ENCODE data around the gene RHEX. TPM values are rescaled to one million over a fixed set of nuclear protein-coding genes. Genes with fewer than 3 reads are reported as not detected.

Gene RHEX
- total and polyA plus RNA-seq, 5 experiments from 2014 or later = 0.52 TPM; not detected in 4

DNA sequence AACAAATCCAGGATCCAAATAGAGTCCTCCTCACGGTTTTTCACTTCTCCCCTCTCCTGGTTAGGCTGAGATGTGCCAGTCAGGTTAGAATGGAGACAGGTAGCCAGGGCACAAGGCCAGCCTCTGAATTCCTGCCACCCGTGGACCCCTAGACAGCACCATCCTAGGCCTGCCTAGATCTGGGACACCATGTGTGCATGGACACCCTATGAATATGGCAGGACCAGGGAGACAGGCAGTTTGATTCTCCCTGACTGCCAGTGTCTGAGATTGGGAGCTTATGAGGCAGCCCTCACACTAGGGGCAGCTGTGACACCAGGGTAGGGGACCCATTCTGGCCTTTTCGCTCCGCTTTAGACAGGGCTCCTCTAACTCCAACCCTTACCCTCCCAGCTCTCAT lies 56.7 kb downstream of the RHEX start:
- POLR2A ChIA-PET = no interaction called here
- DNase-seq = no peak

DNA sequence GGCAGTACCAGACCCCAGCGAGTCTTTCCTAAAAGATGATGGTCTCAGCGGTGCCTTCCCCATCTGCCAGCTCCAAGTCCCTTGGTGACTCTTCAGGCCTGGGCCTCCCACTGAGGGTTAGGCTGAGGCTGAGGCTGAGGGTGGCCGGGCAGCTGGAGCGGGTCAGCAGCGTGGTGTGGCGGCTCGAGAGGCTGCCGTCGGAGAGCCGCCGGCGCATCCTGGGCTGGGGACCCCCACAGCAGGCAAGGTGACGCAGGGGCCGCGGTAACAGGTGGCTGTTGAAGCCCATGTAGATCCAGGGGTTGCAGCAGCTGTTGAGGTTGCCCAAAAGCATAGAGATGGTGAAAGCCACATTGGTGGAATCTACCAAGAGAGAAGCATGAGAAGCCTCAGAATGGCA lies 57.2 kb downstream of the RHEX start:
- H3K27ac Mint-ChIP-seq = no peak overlapping the region
- no peak overlapping the region for H3K4me3 Mint-ChIP-seq
- no peak for ATAC-seq
- H3K9me3 Mint-ChIP-seq = no peaks in the 10 kb centered on the region
- no peak for DNase-seq
- POLR2A ChIA-PET = no interaction called here
- H3K4me1 Mint-ChIP-seq = peaks cover 0 to 3% (median 0%) of the 10 kb centered on the region in 4 donors
- peaks cover 0 to 7% (median 0%) of the 10 kb centered on the region in 5 donors for H3K27me3 Mint-ChIP-seq
- H3K36me3 Mint-ChIP-seq = no peaks in the 10 kb centered on the region

More for the DNA sequence above, 56.7 kb downstream of the RHEX start:
- Mint-ChIP-seq H3K27me3 (peaks cover 0 to 4% (median 0%) of the 10 kb centered on the region in 5 donors), H3K9me3 (no peaks in the 10 kb centered on the region), H3K4me3 (no peak overlapping the region), H3K27ac (no peak overlapping the region), H3K36me3 (no peaks in the 10 kb centered on the region), H3K4me1 (peaks cover 0 to 3% (median 0%) of the 10 kb centered on the region in 4 donors)
- ATAC-seq = no peak

DNA sequence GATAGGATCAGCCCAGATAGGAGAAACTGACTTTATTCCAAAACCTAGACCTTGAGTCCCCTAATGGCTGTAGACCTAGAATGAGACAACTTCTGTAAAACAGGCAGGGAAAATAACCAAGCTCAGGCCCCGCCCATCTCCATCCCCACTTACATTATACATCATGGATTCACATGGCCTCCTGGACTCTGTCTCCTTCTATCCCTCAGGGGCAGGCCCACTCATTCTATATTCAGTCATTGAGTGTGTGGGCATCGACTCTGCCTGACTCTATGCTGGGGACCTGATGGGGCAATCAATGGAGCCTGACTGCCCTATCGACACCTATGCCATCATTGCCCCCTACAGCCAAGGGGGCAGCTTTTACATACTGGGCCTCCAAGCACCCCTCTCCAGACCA lies 57.8 kb downstream of the RHEX start:
- no peak for ATAC-seq
- POLR2A ChIA-PET = no interaction called here
- peaks cover 0 to 10% (median 1%) of the 10 kb centered on the region in 5 donors for H3K27me3 Mint-ChIP-seq
- H3K36me3 Mint-ChIP-seq = no peaks in the 10 kb centered on the region
- no peak overlapping the region for H3K4me3 Mint-ChIP-seq
- no peak overlapping the region for H3K27ac Mint-ChIP-seq
- H3K4me1 Mint-ChIP-seq = peaks cover 0 to 3% (median 0%) of the 10 kb centered on the region in 4 donors
- no peak for DNase-seq
- H3K9me3 Mint-ChIP-seq = no peaks in the 10 kb centered on the region

DNA sequence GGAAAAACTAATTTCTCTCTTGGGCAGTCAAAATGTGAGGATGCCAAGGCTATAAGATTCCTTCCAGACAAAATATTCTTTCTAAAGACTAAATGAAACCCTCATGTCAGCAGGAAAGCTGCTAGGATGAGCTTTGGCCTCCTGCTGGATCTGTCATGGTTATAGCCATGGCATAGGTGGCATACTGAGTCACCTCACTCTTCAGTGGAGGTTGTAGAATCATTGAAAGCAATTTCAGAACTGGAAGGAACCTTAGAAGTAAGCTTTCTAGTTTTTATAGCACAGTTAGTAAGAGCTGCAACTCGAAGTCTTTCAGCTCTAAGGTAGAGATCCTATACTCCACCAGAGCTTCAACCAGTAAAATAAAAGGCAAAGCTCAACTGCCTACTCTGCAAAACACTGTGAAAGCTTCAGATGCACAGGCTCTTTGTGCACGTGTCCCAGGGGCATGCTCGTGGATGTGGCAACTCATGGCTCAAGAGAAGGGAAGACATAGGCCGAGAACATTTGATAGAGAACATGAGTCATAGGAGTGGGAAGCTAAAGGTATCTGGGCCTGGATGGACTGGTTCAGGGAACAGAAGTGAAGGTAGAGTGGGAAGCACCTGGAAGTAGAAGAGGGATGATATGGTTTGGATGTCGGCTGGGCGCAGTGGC lies 58.4 kb downstream of the RHEX start:
- Mint-ChIP-seq H3K27ac (no peak overlapping the region), H3K36me3 (no peaks in the 10 kb centered on the region), H3K4me1 (peaks cover 0 to 2% (median under 1%) of the 10 kb centered on the region in 4 donors), H3K27me3 (peaks cover 0 to 16% (median 3%) of the 10 kb centered on the region in 5 donors), H3K9me3 (no peaks in the 10 kb centered on the region), H3K4me3 (no peak overlapping the region)
- ATAC-seq (no peak), DNase-seq (no peak)
- POLR2A ChIA-PET = no interaction called here

DNA sequence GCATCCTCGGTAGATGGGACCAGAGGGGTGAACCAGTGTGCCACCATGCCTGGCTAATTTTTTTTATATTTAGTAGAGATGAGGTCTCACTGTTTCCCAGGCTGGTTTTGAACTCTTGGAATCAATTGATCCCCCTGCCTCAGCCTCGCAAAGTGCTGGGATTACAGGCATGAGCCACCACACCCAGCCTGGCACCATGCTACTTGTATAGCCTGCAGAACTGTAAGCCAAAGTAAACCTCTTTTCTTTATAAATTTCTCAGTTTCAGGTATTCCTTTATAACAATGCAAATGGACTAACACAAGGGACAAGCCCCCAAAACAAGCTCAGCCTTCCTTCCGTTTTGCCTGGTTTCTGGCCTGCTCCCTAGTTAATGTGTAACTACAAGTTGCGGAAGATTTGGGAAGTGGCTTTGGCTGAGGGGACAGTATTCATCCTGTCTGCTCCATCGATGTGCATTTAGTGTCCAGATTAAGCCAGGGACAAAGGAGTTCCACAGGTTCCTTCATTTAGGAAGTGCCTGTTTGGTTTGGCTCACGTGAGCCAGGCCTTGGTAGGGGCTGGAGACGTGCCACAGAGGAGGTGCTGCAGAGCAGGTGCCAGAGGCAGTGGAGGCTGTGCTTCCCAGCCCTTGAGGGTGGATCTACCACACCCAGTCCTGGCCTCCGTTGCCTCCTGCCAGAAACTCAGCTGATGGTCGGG lies 59.8 kb downstream of the RHEX start:
- Mint-ChIP-seq H3K9me3 (no peaks in the 10 kb centered on the region), H3K4me3 (no peak overlapping the region), H3K27ac (no peak overlapping the region), H3K36me3 (peaks cover 0 to 2% (median 0%) of the 10 kb centered on the region in 3 donors), H3K4me1 (peaks cover 6 to 12% (median 8%) of the 10 kb centered on the region in 4 donors), H3K27me3 (peaks cover 2 to 26% (median 12%) of the 10 kb centered on the region in 5 donors)
- DNase-seq (no peak), ATAC-seq (no peak)
- POLR2A ChIA-PET = no interaction called here

DNA sequence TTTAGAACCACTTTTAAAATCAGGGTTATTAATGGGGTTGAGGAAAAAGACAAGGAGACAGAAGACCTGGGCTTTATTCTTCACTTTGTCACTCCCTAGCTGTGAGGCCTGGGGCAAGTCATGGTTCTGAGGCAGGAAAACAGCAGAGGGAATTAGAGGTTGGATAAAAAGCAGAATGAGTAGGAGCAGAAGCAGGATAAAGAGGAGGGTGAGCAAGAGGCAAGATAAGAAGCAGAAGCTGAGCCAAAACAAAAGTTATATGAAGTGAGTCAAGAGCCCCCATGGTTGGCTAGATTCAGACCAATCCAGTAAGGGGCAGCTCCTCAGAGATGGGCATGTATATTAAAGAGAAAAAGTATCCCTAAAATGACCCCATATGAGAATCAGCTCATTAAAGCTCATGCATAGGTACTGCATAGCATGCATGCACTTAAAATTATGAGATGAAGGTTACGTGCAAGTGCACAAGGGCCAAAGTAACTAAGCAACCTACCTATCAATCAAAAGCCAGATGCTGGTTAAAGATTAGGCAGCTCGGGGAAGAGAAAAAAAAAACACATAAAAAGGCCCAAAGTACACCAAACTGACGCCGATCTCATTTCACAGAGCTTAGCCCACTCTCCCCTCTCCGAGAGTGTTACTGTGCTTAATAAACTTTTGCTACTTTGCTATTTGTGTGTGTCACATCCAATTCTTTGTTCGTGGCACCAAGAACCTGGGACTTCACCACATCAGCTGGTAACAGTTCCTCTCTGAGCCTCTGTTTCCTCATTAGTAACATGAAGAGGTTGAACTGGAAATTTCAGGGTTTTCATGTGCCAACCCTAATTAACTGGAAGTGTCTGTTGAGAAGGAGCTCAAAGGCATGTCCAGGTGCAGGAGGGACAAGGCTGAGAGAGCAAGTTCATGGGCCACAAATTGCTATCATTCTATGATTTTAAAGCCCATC lies 62.0 kb downstream of the RHEX start:
- Mint-ChIP-seq H3K27me3 (peaks cover 12 to 44% (median 25%) of the 10 kb centered on the region in 5 donors), H3K4me3 (no peak overlapping the region), H3K9me3 (peaks cover 0 to 2% (median 0%) of the 10 kb centered on the region in 9 donors), H3K4me1 (peaks cover 7 to 17% (median 11%) of the 10 kb centered on the region in 4 donors), H3K27ac (peak overlapping the region in 1 of 10 donors; percentile 7), H3K36me3 (peaks cover 1 to 2% (median 2%) of the 10 kb centered on the region in 3 donors)
- POLR2A ChIA-PET = no interaction called here
- ATAC-seq = no peak
- no peak for DNase-seq

DNA sequence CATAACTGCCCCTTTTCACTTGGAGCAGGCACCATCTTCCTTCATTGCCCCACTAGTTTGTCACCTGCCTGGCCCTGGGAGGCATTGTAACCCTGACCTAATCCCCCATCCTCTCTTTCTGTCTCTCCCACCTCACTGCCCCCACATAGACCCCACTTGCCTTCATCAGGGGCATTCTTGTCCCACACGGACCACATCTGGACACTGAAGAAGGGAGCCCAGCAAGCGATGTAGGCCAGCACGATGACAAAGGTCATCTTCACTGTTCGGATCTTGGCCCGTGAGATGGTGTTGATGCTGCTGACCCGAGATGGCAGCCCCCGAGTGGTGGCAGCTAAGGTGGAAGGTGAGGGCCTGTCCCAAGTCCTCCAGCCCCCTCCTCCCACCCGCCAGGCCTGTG lies 62.8 kb downstream of the RHEX start:
- peaks cover 0 to 9% (median 3%) of the 10 kb centered on the region in 9 donors for H3K9me3 Mint-ChIP-seq
- H3K36me3 Mint-ChIP-seq = peaks cover 2 to 9% (median 2%) of the 10 kb centered on the region in 3 donors
- POLR2A ChIA-PET = no interaction called here
- no peak for ATAC-seq
- peak overlapping the region in 2 of 10 donors; percentile 5 to 65 for H3K4me3 Mint-ChIP-seq
- no peak for DNase-seq
- H3K27me3 Mint-ChIP-seq = peaks cover 16 to 53% (median 25%) of the 10 kb centered on the region in 5 donors
- no peak overlapping the region for H3K27ac Mint-ChIP-seq
- H3K4me1 Mint-ChIP-seq = peaks cover 7 to 17% (median 11%) of the 10 kb centered on the region in 4 donors

DNA sequence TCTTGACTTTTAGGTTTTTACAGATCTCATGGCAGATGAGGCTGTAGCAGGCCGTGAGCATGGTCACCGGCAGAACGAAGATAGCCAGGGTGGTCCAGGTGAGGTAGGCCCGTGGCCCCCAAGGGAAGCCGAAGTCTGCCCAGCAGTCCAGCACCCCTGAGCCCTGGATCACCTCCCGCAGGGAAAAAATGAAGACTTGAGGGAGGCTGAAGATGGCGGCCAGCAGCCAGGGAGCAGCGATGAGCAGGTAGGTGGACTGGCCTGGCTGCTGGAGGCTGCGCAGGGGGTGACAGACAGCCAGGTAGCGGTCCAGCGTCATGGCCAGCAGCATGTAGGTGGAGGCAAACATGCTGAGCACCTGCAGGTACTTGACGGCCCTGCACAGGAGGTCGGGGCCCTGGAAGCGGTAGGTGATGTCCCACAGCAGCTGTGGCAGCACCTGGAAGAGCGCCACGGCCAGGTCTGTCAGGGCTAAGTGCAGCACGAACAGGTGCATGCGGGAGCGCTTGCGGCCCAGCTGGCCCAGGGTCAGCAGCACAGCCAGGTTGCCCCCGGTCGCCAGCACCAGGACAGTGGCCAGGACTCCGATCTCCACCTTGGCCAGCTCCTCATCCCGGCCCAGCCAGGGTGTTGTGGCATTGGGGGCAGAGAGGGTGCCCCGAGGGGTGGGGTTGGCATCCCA lies 63.4 kb downstream of the RHEX start:
- Mint-ChIP-seq H3K27ac (peak overlapping the region in 1 of 10 donors; percentile 69), H3K4me3 (peak overlapping the region in 6 of 10 donors; percentile 2 to 71 (median 40)), H3K9me3 (peaks cover 3 to 15% (median 7%) of the 10 kb centered on the region in 9 donors), H3K4me1 (peaks cover 7 to 17% (median 11%) of the 10 kb centered on the region in 4 donors), H3K27me3 (peaks cover 16 to 58% (median 29%) of the 10 kb centered on the region in 5 donors), H3K36me3 (peaks cover 2 to 14% (median 5%) of the 10 kb centered on the region in 3 donors)
- ATAC-seq (no peak), DNase-seq (no peak)
- POLR2A ChIA-PET = no interaction called here

DNA sequence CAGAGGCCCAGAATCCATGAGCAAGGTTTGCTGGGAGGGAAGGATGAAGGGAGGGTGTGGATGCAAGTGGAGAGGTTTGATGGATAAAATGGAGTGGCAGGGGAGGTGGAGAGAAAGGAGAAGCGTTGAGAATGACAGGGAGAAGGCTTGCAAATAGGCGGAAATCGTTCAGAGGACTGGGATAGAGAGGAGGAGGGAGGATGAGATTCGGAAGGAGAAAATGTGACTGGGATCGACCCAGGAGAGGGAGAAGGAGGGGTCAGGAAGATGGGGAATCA lies 63.8 kb downstream of the RHEX start:
- Mint-ChIP-seq H3K27me3 (peaks cover 16 to 61% (median 32%) of the 10 kb centered on the region in 5 donors), H3K4me3 (peak overlapping the region in 6 of 10 donors; percentile 63 to 71 (median 67))

DNA sequence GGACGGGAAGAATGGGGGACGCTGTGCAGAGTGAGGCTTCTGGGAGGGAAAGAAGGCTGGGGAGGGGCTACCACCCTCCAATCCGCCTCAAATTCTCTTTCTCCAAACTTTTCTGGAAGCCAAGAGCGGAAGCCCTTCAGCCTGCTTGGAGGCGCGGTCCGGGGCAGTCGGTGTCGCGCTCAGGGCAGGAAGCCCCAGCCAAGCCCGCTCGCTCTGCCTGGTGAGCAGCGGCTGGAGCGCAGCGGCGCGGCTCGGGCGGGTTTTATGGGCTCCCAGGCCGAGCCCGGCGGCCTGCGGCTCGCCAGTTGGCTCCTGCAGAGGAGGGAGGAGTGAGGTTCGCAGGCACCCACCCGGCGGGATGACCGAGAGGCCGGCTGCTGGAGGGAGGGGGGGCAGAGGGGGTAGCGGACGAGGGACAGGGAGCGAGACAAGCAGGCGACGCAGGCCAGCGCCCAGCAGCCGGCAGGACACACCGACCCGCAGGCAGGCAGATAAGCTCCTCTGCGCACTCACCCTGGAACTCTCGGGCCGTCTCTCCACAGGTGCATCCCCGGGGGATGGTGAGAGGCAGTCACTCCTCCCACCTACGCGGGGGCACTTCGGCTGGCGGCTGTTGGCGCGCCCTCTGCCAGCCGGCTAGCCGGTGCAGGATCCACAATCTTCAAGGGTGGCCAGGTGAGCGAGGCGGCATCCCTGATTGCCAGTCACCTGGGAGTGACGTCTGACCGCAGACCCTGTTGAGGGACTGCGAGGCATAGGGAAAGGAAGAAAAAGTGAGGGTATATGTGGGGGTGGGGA lies 64.4 kb downstream of the RHEX start, which contains the start of gene AVPR1B:
Gene AVPR1B (minus strand): TSS at position 238 of the 798 bp plus-strand sequence. CDS start 498 bp downstream, outside the sequence.
- Mint-ChIP-seq H3K36me3 (peaks cover 2 to 25% (median 8%) of the 10 kb centered on the region in 3 donors), H3K27me3 (peaks cover 16 to 61% (median 32%) of the 10 kb centered on the region in 5 donors), H3K27ac (peak within 1 kb of the TSS in 1 of 10 donors; percentile 69), H3K4me1 (peaks cover 7 to 17% (median 11%) of the 10 kb centered on the region in 4 donors), H3K4me3 (peak within 1 kb of the TSS; percentile 23 to 71 (median 64)), H3K9me3 (peaks cover 3 to 25% (median 14%) of the 10 kb centered on the region in 9 donors)
- POLR2A ChIA-PET = no interaction called here
- ATAC-seq (peak; percentile 57 to 63), DNase-seq (peak in 1 of 10 donors; percentile 5)

More for the DNA sequence above, 63.8 kb downstream of the RHEX start:
- H3K27ac Mint-ChIP-seq = peak overlapping the region in 1 of 10 donors; percentile 69
- H3K4me1 Mint-ChIP-seq = peaks cover 7 to 17% (median 11%) of the 10 kb centered on the region in 4 donors
- H3K9me3 Mint-ChIP-seq = peaks cover 3 to 20% (median 12%) of the 10 kb centered on the region in 9 donors
- no peak for ATAC-seq
- H3K36me3 Mint-ChIP-seq = peaks cover 2 to 19% (median 5%) of the 10 kb centered on the region in 3 donors
- POLR2A ChIA-PET = no interaction called here
- DNase-seq = no peak

DNA sequence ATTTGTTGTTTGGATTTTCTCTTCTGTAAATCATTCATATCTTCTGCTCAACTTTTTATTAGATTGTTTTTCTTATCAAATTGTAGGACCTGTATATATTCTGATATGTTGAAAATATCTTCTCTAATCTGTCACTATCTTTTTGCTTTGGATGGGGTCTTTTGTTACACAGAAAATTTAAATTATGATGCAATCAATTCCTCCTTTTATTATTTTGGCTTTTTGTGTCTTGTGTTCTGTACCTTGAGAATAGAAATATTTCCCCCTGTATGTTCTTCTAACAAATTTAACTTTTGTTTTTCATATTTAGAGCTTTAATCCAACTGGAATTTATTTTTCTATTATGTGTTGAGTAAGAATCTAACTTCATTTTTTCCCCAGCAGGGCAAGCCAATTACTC lies 67.4 kb downstream of the RHEX start:
- peaks cover 7 to 17% (median 11%) of the 10 kb centered on the region in 4 donors for H3K4me1 Mint-ChIP-seq
- H3K27me3 Mint-ChIP-seq = peaks cover 21 to 61% (median 39%) of the 10 kb centered on the region in 5 donors
- DNase-seq (no peak), ATAC-seq (no peak)
- POLR2A ChIA-PET = no interaction called here
- H3K4me3 Mint-ChIP-seq = no peak overlapping the region
- H3K27ac Mint-ChIP-seq = no peak overlapping the region
- peaks cover 7 to 32% (median 19%) of the 10 kb centered on the region in 9 donors for H3K9me3 Mint-ChIP-seq
- H3K36me3 Mint-ChIP-seq = peaks cover 2 to 30% (median 10%) of the 10 kb centered on the region in 3 donors

Measured in naive thymus-derived CD8-positive, alpha-beta T cell (primary cell).